Measurements from ENCODE around the gene HDAC4. TPM values are rescaled to one million over a fixed set of nuclear protein-coding genes. Genes with fewer than 3 reads are reported as not detected.

Gene HDAC4
- total RNA-seq, 1 experiment from 2014 or later = 47.6 TPM

DNA sequence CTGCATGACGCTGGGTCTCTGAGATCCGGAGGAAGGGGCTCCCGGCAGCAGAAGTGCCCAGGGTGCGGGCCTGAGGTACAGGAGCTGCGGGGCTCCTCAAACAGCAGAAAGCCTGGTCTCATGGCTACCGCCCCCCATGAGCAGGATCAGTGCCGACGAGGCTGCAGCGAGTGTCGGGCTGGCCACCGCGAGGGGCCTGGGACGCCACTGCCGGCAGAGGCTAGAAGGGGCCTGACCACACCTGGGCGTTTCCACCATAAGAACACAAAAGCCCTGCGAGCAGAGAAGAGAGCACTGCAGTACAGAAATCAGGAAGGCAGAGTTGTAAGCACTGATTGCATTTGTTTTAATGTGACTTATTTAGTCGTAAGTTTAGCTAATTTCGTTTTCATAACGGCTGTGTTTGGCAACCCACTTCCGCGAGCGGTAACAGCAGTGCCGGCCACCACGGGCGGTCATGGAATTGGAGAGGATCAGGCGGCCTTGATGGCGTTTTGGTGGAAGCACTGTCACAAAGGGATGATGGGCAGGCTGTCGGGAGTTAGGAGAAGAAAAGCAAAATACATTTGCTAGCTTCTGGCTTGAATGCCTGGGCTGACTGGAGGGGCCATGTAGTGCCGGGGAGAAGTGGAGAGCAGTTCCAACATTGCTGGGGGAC is 117.4 kb downstream of the HDAC4 start:
- H2AFZ ChIP-seq (ENCODE audit: low read depth, low read length, poor library complexity, severe bottlenecking) = no peak overlapping the region
- DNase-seq (ENCODE audit: low read depth, low spot score) (no peak), ATAC-seq (no peak)
- BruUV-seq (replicated peaks) = no TSS peak
- ChIA-PET RAD21 (ENCODE audit: low non-redundant PET in 1 of 2, low total read pairs in 2 of 2, uncharacterized antibody in 2 of 2, unreplicated experiment in 2 of 2) (no interaction called here), POLR2A (no interaction called here), CTCF (no interaction called here)
- TF ChIP-seq SIN3A (IDR thresholded peaks at IDR 0.05; ENCODE audit: low read depth) (no peak), POLR2AphosphoS5 (IDR thresholded peaks at IDR 0.05; ENCODE audit: low read depth, low read length) (no peak), YY1 (IDR thresholded peaks at IDR 0.05; ENCODE audit: extremely low read depth, insufficient replicate concordance, low read depth, low read length) (no peak), EZH2phosphoT487 (IDR thresholded peaks at IDR 0.05; ENCODE audit: borderline replicate concordance) (no peak)
- no peak overlapping the region; the same call in 1 of the 2 replicates for H3K27ac ChIP-seq (ENCODE audit: low read depth, low read length)
- no peaks in the 10 kb centered on the region for H3K9me2 ChIP-seq (ENCODE audit: insufficient read depth)
- no peak overlapping the region for H3K4me3 ChIP-seq (replicated peaks in 1 of 2; ENCODE audit: low read depth in 1 of 2, low read length in 2 of 2)
- H3K9me3 ChIP-seq (ENCODE audit: control insufficient read depth in 1 of 2, insufficient read depth in 1 of 2, low read depth in 1 of 2, low read length in 2 of 2) = no peaks in the 10 kb centered on the region
- H3K27me3 ChIP-seq (ENCODE audit: insufficient read depth, low read length) = no peaks in the 10 kb centered on the region
- H3K9ac ChIP-seq (ENCODE audit: low read length) = no peak overlapping the region
- H4K20me1 ChIP-seq (ENCODE audit: insufficient read depth) = no peaks in the 10 kb centered on the region
- peaks cover 20% of the 10 kb centered on the region for H3K79me2 ChIP-seq (ENCODE audit: insufficient read depth, low read length)
- intact Hi-C loops (cut with micrococcal nuclease) = no loop called here
- no peak overlapping the region for H3K4me2 ChIP-seq (ENCODE audit: low read length)
- peaks cover 22 to 57% of the 10 kb centered on the region in 2 experiments for H3K4me1 ChIP-seq (ENCODE audit: control insufficient read depth in 1 of 2, insufficient read depth in 2 of 2, low read length in 2 of 2)
- H3K36me3 ChIP-seq (ENCODE audit: control insufficient read depth in 1 of 2, insufficient read depth in 2 of 2, low read length in 2 of 2) = no peaks in the 10 kb centered on the region

- ChIA-PET CTCF (no interaction called here), POLR2A (no interaction called here), RAD21 (ENCODE audit: low non-redundant PET in 1 of 2, low total read pairs in 2 of 2, uncharacterized antibody in 2 of 2, unreplicated experiment in 2 of 2) (no interaction called here)
- ATAC-seq = no peak
- no peak overlapping the region; the same call in 1 of the 2 replicates for H3K27ac ChIP-seq (ENCODE audit: low read depth, low read length)
- H3K36me3 ChIP-seq (ENCODE audit: control insufficient read depth in 1 of 2, insufficient read depth in 2 of 2, low read length in 2 of 2) = no peaks in the 10 kb centered on the region
- no peaks in the 10 kb centered on the region for H3K27me3 ChIP-seq (ENCODE audit: insufficient read depth, low read length)
- peaks cover 27% of the 10 kb centered on the region for H3K79me2 ChIP-seq (ENCODE audit: insufficient read depth, low read length)
- no peak overlapping the region for H3K9ac ChIP-seq (ENCODE audit: low read length)
- no peak overlapping the region for H3K4me2 ChIP-seq (ENCODE audit: low read length)
- TF ChIP-seq RAD21 (IDR thresholded peaks at IDR 0.05; ENCODE audit: low read depth) = no peak
- no peak for TF ChIP-seq ZFX (IDR thresholded peaks at IDR 0.05)
- no peak for TF ChIP-seq JUND (IDR thresholded peaks at IDR 0.05)
- no peak for TF ChIP-seq YY1 (IDR thresholded peaks at IDR 0.05; ENCODE audit: extremely low read depth, insufficient replicate concordance, low read depth, low read length)
- DNase-seq (ENCODE audit: low read depth, low spot score) = no peak
- H3K9me2 ChIP-seq (ENCODE audit: insufficient read depth) = no peaks in the 10 kb centered on the region
- no peaks in the 10 kb centered on the region for H3K9me3 ChIP-seq (ENCODE audit: control insufficient read depth in 1 of 2, insufficient read depth in 1 of 2, low read depth in 1 of 2, low read length in 2 of 2)
- BruUV-seq (replicated peaks) = no TSS peak
- H2AFZ ChIP-seq (ENCODE audit: low read depth, low read length, poor library complexity, severe bottlenecking) = no peak overlapping the region
- H3K4me3 ChIP-seq (replicated peaks in 1 of 2; ENCODE audit: low read depth in 1 of 2, low read length in 2 of 2) = no peak overlapping the region
- H3K4me1 ChIP-seq (ENCODE audit: control insufficient read depth in 1 of 2, insufficient read depth in 2 of 2, low read length in 2 of 2) = peaks cover 29 to 64% of the 10 kb centered on the region in 2 experiments
- no peaks in the 10 kb centered on the region for H4K20me1 ChIP-seq (ENCODE audit: insufficient read depth)
- intact Hi-C loops (cut with micrococcal nuclease) = no loop called here
Measured at GRCh38 chr2:239282448-239283287, 118.2 kb downstream of the HDAC4 start.
